Loucy (cell line): ENCODE data around the gene NUDT3.
"Not testable (repeated sequence)": the region's sequence is repeated elsewhere in the genome, so short reads cannot be mapped to it uniquely, and the experiment has no call there.

ENCODE experiments used
- H2AFZ ChIP-seq: fragments of 200-600 bp; sonication (generic); 2 replicates; pipeline ENCODE4 v1.6.0; 2016; ENCODE audit warnings: antibody characterized with exemption, mild to moderate bottlenecking, low read length, moderate library complexity
- H3F3A ChIP-seq: fragments of 200-600 bp; 2 replicates; pipeline ENCODE4 v1.6.0; 2016; ENCODE audit warnings: antibody characterized with exemption, low read depth, mild to moderate bottlenecking
- H3K27me3 ChIP-seq: fragments of 200-600 bp; sonication (generic); 2 replicates; pipeline ENCODE4 v1.6.1; 2014; ENCODE audit warnings: low read length, mild to moderate bottlenecking; ENCODE audit not compliant: insufficient read depth, poor library complexity, severe bottlenecking
- H3K36me3 ChIP-seq: fragments of 200-600 bp; sonication (generic); 2 replicates; pipeline ENCODE4 v1.6.1; 2016; ENCODE audit warnings: low read length; ENCODE audit not compliant: insufficient read depth
- H3K4me1 ChIP-seq: fragments of 200-600 bp; sonication (generic); 2 replicates; pipeline ENCODE4 v1.5.1; 2014; ENCODE audit warnings: low read length, mild to moderate bottlenecking; ENCODE audit not compliant: insufficient read depth, poor library complexity, severe bottlenecking
- H3K4me2 ChIP-seq: fragments of 200-600 bp; sonication (generic); 2 replicates; pipeline ENCODE4 v1.6.0; 2014; ENCODE audit warnings: antibody characterized with exemption, low read length, low read depth, mild to moderate bottlenecking; ENCODE audit not compliant: poor library complexity, severe bottlenecking
- H3K4me3 ChIP-seq: fragments of 200-600 bp; sonication (generic); 2 replicates; pipeline ENCODE4 v1.5.1; 2014; ENCODE audit warnings: low read length, mild to moderate bottlenecking, mixed read lengths; ENCODE audit not compliant: poor library complexity, severe bottlenecking
- H3K79me2 ChIP-seq: fragments of 200-600 bp; sonication (generic); 2 replicates; pipeline ENCODE4 v1.6.1; 2014; ENCODE audit warnings: low read length; ENCODE audit not compliant: insufficient read depth
- H3K9ac ChIP-seq: fragments of 200-600 bp; sonication (generic); 2 replicates; pipeline ENCODE4 v1.6.0; 2014; ENCODE audit warnings: mild to moderate bottlenecking, low read depth, low read length, moderate library complexity; ENCODE audit not compliant: poor library complexity, severe bottlenecking
- H3K9me2 ChIP-seq: fragments of 200-600 bp; sonication (generic); replicated peaks from 2 replicates; pipeline ENCODE4 v1.6.1; 2016; ENCODE audit warnings: low read depth, low read length, mixed read lengths
- H3K9me3 ChIP-seq: fragments of 200-600 bp; sonication (generic); 2 replicates; pipeline ENCODE4 v1.6.1; 2014; ENCODE audit warnings: mild to moderate bottlenecking, antibody characterized with exemption, low read length, low read depth; ENCODE audit not compliant: insufficient read depth
- H4K20me1 ChIP-seq: fragments of 200-600 bp; sonication (generic); 2 replicates; pipeline ENCODE4 v1.6.0; 2014; ENCODE audit warnings: antibody characterized with exemption, low read length, mild to moderate bottlenecking; ENCODE audit not compliant: insufficient read depth, poor library complexity, severe bottlenecking
- CTCF ChIP-seq: fragments of 200-600 bp; sonication (generic); conservative IDR thresholded peaks from 2 replicates; pipeline ENCODE4 v1.5.1; 2014; ENCODE audit warnings: mild to moderate bottlenecking, antibody characterized with exemption, low read length
- EZH2phosphoT487 ChIP-seq: fragments of 200-600 bp; IDR thresholded peaks from 2 replicates; pipeline ENCODE4 v1.6.1; 2018; ENCODE audit warnings: antibody characterized with exemption, mild to moderate bottlenecking, moderate library complexity, borderline replicate concordance

Gene NUDT3

GRCh38 chr6:34247481-34248197 lies 144.8 kb downstream of the NUDT3 start:
- Histone ChIP-seq H3K9ac (peak overlapping the region; percentile 81), H3K27me3 (no peaks in the 10 kb centered on the region), H3K79me2 (peaks cover 7% of the 10 kb centered on the region; the same call in 1 of the 2 replicates), H4K20me1 (peaks cover 30% of the 10 kb centered on the region), H2AFZ (no peak overlapping the region), H3K4me3 (peak overlapping the region; percentile 95), H3K9me2 (no peaks in the 10 kb centered on the region), H3F3A (no peaks in the 10 kb centered on the region), H3K4me2 (peak overlapping the region; percentile 99), H3K36me3 (peaks cover 16% of the 10 kb centered on the region; the same call in 1 of the 2 replicates), H3K4me1 (peaks cover 10% of the 10 kb centered on the region), H3K9me3 (no peaks in the 10 kb centered on the region)
- no peak for TF ChIP-seq EZH2phosphoT487
- TF ChIP-seq CTCF, result no peak

GRCh38 chr6:34246563-34247391 lies 145.7 kb downstream of the NUDT3 start:
- peaks cover 34% of the 10 kb centered on the region for H4K20me1 ChIP-seq
- H3F3A ChIP-seq, result no peaks in the 10 kb centered on the region
- no peak overlapping the region for H2AFZ ChIP-seq
- H3K4me2 ChIP-seq, result no peak overlapping the region
- no peaks in the 10 kb centered on the region for H3K9me2 ChIP-seq
- peaks cover 16% of the 10 kb centered on the region for H3K4me1 ChIP-seq
- H3K4me3 ChIP-seq, result no peak overlapping the region
- no peak overlapping the region for H3K9ac ChIP-seq
- H3K27me3 ChIP-seq, result no peaks in the 10 kb centered on the region
- H3K79me2 ChIP-seq, result peaks cover 13% of the 10 kb centered on the region; the same call in 1 of the 2 replicates
- TF ChIP-seq EZH2phosphoT487 (no peak), CTCF (peak; percentile 68)
- no peaks in the 10 kb centered on the region for H3K9me3 ChIP-seq
- peaks cover 24% of the 10 kb centered on the region; the same call in 1 of the 2 replicates for H3K36me3 ChIP-seq

GRCh38 chr6:34246249-34246562 lies 146.3 kb downstream of the NUDT3 start:
- Histone ChIP-seq H3K4me1 (peaks cover 16% of the 10 kb centered on the region), H2AFZ (no peak overlapping the region), H3K79me2 (peaks cover 19% of the 10 kb centered on the region), H3K36me3 (peaks cover 30% of the 10 kb centered on the region; the same call in 1 of the 2 replicates), H3K9me3 (no peaks in the 10 kb centered on the region), H3K9me2 (no peaks in the 10 kb centered on the region), H4K20me1 (peaks cover 39% of the 10 kb centered on the region), H3K4me3 (no peak overlapping the region), H3F3A (no peaks in the 10 kb centered on the region), H3K27me3 (no peaks in the 10 kb centered on the region), H3K4me2 (no peak overlapping the region), H3K9ac (no peak overlapping the region)
- TF ChIP-seq EZH2phosphoT487, result no peak
- TF ChIP-seq CTCF, result no peak

GRCh38 chr6:34245761-34246140 lies 146.7 kb downstream of the NUDT3 start:
- H3K4me2 ChIP-seq, H3K9ac ChIP-seq: not testable (repeated sequence)
- H4K20me1 ChIP-seq, result peaks cover 44% of the 10 kb centered on the region

GRCh38 chr6:34245032-34245760 lies 147.3 kb downstream of the NUDT3 start:
- H3K4me2 ChIP-seq, H3K27me3 ChIP-seq, H3K9me3 ChIP-seq, H2AFZ ChIP-seq, H3K9me2 ChIP-seq, H3K4me3 ChIP-seq, H3K9ac ChIP-seq, H3F3A ChIP-seq: not testable (repeated sequence)
- peaks cover 21% of the 10 kb centered on the region for H3K4me1 ChIP-seq
- H4K20me1 ChIP-seq, result peaks cover 49% of the 10 kb centered on the region
- peaks cover 36% of the 10 kb centered on the region; the same call in 1 of the 2 replicates for H3K36me3 ChIP-seq
- peaks cover 29% of the 10 kb centered on the region for H3K79me2 ChIP-seq

More at GRCh38 chr6:34245761-34246140, 146.7 kb downstream of the NUDT3 start:
- not testable (repeated sequence) for H3K9me2 ChIP-seq, H3K27me3 ChIP-seq, H2AFZ ChIP-seq, H3F3A ChIP-seq, H3K4me3 ChIP-seq, H3K9me3 ChIP-seq
- Histone ChIP-seq H3K36me3 (peaks cover 34% of the 10 kb centered on the region; the same call in 1 of the 2 replicates), H3K4me1 (peaks cover 16% of the 10 kb centered on the region), H3K79me2 (peaks cover 24% of the 10 kb centered on the region)
